MCF 10A (cell line): ENCODE results near the gene CACNB2. TPM values are rescaled to one million over a fixed set of nuclear protein-coding genes. Genes with fewer than 3 reads are reported as not detected.

Experiments used
- BruUV-seq: library from RNA; stranded (reverse); fragments of 400-500 nt; replicated peaks from 2 replicates; lab custom pipeline; 2021; lab: Mats Ljungman, UMichigan
- CTCF ChIA-PET: fragments of 300-600 bp; sonication (Branson Sonifier 250); formaldehyde crosslinking; extraction: SDS; loops from one replicate; lab custom pipeline; 2021; ENCODE audit warnings: antibody characterized with exemption, inconsistent platforms; lab: Yijun Ruan, JAX
- POLR2A ChIA-PET: fragments of 300-600, 350-650 bp; sonication (Branson Sonifier 250); formaldehyde crosslinking; extraction: SDS; loops from one replicate; lab custom pipeline; 2020; ENCODE audit warnings: antibody characterized with exemption, inconsistent platforms; lab: Yijun Ruan, JAX
- DNase-seq: peaks from one replicate; pipeline ENCODE4 v3.0.0-alpha.2; 2018; ENCODE audit not compliant: unreplicated experiment
- H3K27ac Mint-ChIP-seq: one replicate; pipeline ENCODE4 v1.8.0; 2022; ENCODE audit warnings: mild to moderate bottlenecking, low read depth, mixed read lengths; ENCODE audit not compliant: unreplicated experiment
- H3K27me3 Mint-ChIP-seq: one replicate; pipeline ENCODE4 v1.8.0; 2022; ENCODE audit warnings: mixed read lengths; ENCODE audit not compliant: insufficient read depth, unreplicated experiment
- H3K36me3 Mint-ChIP-seq: one replicate; pipeline ENCODE4 v1.8.0; 2022; ENCODE audit warnings: mild to moderate bottlenecking, moderate library complexity, mixed read lengths; ENCODE audit not compliant: insufficient read depth, unreplicated experiment
- H3K4me1 Mint-ChIP-seq: one replicate; pipeline ENCODE4 v1.8.0; 2022; ENCODE audit warnings: mixed read lengths; ENCODE audit not compliant: insufficient read depth, unreplicated experiment
- H3K4me3 Mint-ChIP-seq: one replicate; pipeline ENCODE4 v1.8.0; 2022; ENCODE audit warnings: mild to moderate bottlenecking, moderate library complexity, mixed read lengths; ENCODE audit not compliant: unreplicated experiment
- H3K9me3 Mint-ChIP-seq: one replicate; pipeline ENCODE4 v1.8.0; 2022; ENCODE audit warnings: mixed read lengths; ENCODE audit not compliant: unreplicated experiment
- intact Hi-C: fragments of 100-400 bp; cut with micrococcal nuclease; formaldehyde crosslinking; loops from 2 replicates; pipeline ENCODE4 v1.14.1; 2022
- total RNA-seq: library from RNA; stranded (reverse); gene quantifications from 2 replicates; pipeline ENCODE4 v1.2.3, GENCODE V29; 2022
- TF ChIP-seq, protein P1 (sequence below): fragments of 200-600 bp; IDR thresholded peaks from one replicate; pipeline ENCODE4 v1.8.0; 2022; ENCODE audit warnings: antibody characterized with exemption, mild to moderate bottlenecking; ENCODE audit not compliant: unreplicated experiment

Gene CACNB2
- total RNA-seq, 1 experiment from 2014 or later, result 3.3 TPM

DNA sequence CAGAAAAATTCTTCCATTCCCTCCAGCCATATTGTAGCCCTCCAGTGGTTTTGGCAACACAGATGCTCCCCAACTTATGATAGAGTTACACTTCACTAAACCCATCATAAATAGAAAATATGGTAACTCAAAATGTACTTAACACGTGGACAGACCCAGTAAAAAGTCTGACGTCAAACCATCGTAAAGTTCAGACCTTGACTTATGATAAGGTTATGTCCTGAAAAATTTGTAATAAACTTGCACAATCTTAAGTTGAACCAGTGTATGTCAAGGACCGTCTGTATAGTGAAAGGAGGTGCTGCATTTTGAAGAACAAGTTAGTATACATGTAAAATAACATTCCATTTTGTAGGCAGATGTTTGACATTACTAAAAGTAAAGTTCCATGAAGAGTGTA, 368.4 kb downstream of the CACNB2 start:
- intact Hi-C loops, result no loop called here
- CTCF ChIA-PET, result interaction anchor here (0.5 to 0.7 kb wide), 2 partner anchors 773 to 1091 kb away, joined by 3 read pairs; no protein-coding TSS in a partner anchor
- H3K9me3 Mint-ChIP-seq, result no peaks in the 10 kb centered on the region
- POLR2A ChIA-PET, result no interaction called here
- BruUV-seq, result no TSS peak
- no peaks in the 10 kb centered on the region for H3K4me1 Mint-ChIP-seq
- no peaks in the 10 kb centered on the region for H3K27me3 Mint-ChIP-seq
- no peak for DNase-seq
- no peak overlapping the region for H3K4me3 Mint-ChIP-seq
- TF ChIP-seq, protein P1, sequence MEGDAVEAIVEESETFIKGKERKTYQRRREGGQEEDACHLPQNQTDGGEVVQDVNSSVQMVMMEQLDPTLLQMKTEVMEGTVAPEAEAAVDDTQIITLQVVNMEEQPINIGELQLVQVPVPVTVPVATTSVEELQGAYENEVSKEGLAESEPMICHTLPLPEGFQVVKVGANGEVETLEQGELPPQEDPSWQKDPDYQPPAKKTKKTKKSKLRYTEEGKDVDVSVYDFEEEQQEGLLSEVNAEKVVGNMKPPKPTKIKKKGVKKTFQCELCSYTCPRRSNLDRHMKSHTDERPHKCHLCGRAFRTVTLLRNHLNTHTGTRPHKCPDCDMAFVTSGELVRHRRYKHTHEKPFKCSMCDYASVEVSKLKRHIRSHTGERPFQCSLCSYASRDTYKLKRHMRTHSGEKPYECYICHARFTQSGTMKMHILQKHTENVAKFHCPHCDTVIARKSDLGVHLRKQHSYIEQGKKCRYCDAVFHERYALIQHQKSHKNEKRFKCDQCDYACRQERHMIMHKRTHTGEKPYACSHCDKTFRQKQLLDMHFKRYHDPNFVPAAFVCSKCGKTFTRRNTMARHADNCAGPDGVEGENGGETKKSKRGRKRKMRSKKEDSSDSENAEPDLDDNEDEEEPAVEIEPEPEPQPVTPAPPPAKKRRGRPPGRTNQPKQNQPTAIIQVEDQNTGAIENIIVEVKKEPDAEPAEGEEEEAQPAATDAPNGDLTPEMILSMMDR, result no peak
- no peak overlapping the region for H3K27ac Mint-ChIP-seq
- peaks cover 30% of the 10 kb centered on the region for H3K36me3 Mint-ChIP-seq

DNA sequence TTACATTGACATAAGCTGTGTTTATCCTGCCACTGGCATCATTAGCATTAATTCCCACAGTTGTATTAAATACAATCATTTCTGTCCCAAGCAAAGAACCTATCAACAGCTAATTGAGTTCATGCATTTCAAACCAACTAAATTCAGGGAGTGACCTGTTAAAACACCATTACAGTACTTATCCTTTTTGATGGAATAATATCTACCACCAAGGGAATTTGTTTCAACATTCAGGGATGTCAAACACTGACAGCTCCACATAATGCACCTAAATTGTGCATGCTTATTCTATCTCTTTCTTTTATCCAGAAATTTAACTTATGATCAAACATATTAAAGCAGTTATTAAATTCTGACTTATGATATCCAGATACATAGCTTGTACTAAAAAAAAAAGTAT, 374.3 kb downstream of the CACNB2 start:
- no TSS peak for BruUV-seq
- ChIA-PET POLR2A (interaction anchor here (0.6 to 1.9 kb wide), 3 partner anchors 11 to 177 kb away, joined by 3 to 5 read pairs (median 3); no protein-coding TSS in a partner anchor), CTCF (interaction anchor here (0.6 to 1.3 kb wide), 2 partner anchors 9 to 11 kb away, joined by 3 to 4 read pairs; no protein-coding TSS in a partner anchor)
- Mint-ChIP-seq H3K36me3 (peaks cover 35% of the 10 kb centered on the region), H3K4me3 (no peak overlapping the region), H3K27ac (no peak overlapping the region), H3K27me3 (no peaks in the 10 kb centered on the region), H3K9me3 (no peaks in the 10 kb centered on the region), H3K4me1 (no peaks in the 10 kb centered on the region)
- no peak for DNase-seq
- TF ChIP-seq, protein P1, result no peak
- intact Hi-C loops, result no loop called here

DNA sequence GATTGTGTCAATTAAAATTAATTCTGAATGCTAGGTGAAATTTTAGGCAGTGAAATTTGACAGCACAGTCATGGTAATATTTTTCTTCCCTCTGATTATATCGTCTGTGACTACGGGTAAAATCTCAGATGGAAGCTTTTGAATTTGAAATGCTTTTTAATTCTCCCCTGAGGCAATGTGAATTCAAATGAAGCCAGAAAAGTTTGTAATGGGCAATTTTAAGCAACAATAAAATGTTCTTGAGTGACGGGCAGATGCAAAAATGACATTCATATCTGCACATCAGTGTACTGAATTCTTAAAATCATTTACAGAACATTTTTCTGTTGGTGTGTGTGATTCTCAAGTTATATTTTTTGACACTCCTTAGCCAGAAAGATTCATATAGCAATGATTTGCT, 376.6 kb downstream of the CACNB2 start:
- POLR2A ChIA-PET, result no interaction called here
- no peak for DNase-seq
- intact Hi-C loops, result no loop called here
- CTCF ChIA-PET, result interaction anchor here (0.5 kb wide), 1 partner anchor 472 kb away, joined by 3 read pairs; no protein-coding TSS in a partner anchor
- peaks cover 47% of the 10 kb centered on the region for H3K36me3 Mint-ChIP-seq
- no peak overlapping the region for H3K4me3 Mint-ChIP-seq
- H3K27me3 Mint-ChIP-seq, result no peaks in the 10 kb centered on the region
- TF ChIP-seq, protein P1, result no peak
- no peaks in the 10 kb centered on the region for H3K9me3 Mint-ChIP-seq
- no peaks in the 10 kb centered on the region for H3K4me1 Mint-ChIP-seq
- BruUV-seq, result no TSS peak
- no peak overlapping the region for H3K27ac Mint-ChIP-seq

DNA sequence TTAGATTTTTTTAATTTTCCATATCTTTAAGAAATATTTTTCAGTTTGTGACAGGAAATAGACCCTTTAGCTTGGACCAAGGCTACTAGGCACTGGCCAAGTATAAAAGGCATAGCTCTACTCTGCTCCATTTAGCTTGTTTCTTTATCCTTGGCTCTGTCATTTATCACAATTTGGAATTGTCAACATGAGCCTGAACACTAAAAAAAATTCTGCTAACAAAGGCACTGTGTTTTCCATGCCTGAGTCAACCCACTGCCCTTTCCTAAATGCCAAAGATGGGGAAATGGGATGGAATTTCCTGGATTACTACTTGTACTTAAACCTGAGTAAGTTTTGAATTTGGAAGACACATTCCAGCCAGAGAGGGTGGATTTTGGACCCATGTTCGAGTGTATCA, 382.8 kb downstream of the CACNB2 start:
- no TSS peak for BruUV-seq
- peak; percentile 4 for DNase-seq
- intact Hi-C loops, result no loop called here
- POLR2A ChIA-PET, result no interaction called here
- TF ChIP-seq, protein P1, result no peak
- CTCF ChIA-PET, result interaction anchor here (0.5 kb wide), 1 partner anchor 1215 kb away, joined by 3 read pairs; no protein-coding TSS in a partner anchor
- Mint-ChIP-seq H3K36me3 (peaks cover 33% of the 10 kb centered on the region), H3K4me1 (no peaks in the 10 kb centered on the region), H3K4me3 (no peak overlapping the region), H3K27ac (no peak overlapping the region), H3K9me3 (no peaks in the 10 kb centered on the region), H3K27me3 (no peaks in the 10 kb centered on the region)
